GM19455 (cell line): ENCODE data around the gene GPR108.
"Not testable (repeated sequence)": the region's sequence is repeated elsewhere in the genome, so short reads cannot be mapped to it uniquely, and the experiment has no call there.

Experiments
- ATAC-seq: cut with Tn5 transposase; IDR thresholded peaks from one replicate; pipeline ENCODE4 v1.9.1; 2021; ENCODE audit not compliant: unreplicated experiment

GPR108 gene

GRCh38 chr19:6721138-6721474 lies 16.3 kb downstream of the GPR108 start:
- no peak for ATAC-seq

GRCh38 chr19:6720369-6721137 lies 16.8 kb downstream of the GPR108 start, which contains the start of gene C3:
C3 (minus strand) TSS chr19:6720650; CDS start chr19:6720589, 61 bp downstream.
- ATAC-seq, result no peak

- ATAC-seq, result no peak
Measured at GRCh38 chr19:6719992-6720368, 17.4 kb downstream of the GPR108 start.

GRCh38 chr19:6719540-6719861 lies 17.9 kb downstream of the GPR108 start:
- ATAC-seq, result no peak

- no peak for ATAC-seq
Measured at GRCh38 chr19:6718741-6719539, 18.4 kb downstream of the GPR108 start.

GRCh38 chr19:6718111-6718740 lies 19.2 kb downstream of the GPR108 start:
- ATAC-seq, result no peak

GRCh38 chr19:6717441-6717971 lies 19.9 kb downstream of the GPR108 start:
- ATAC-seq, result no peak

GRCh38 chr19:6717036-6717435 lies 20.3 kb downstream of the GPR108 start:
- ATAC-seq, result no peak

- no peak for ATAC-seq
Measured at GRCh38 chr19:6716610-6716970, 20.8 kb downstream of the GPR108 start.

GRCh38 chr19:6714749-6715555 lies 22.4 kb downstream of the GPR108 start:
- ATAC-seq, result no peak

GRCh38 chr19:6713773-6714692 lies 23.3 kb downstream of the GPR108 start:
- ATAC-seq, result no peak

GRCh38 chr19:6712692-6713670 lies 24.4 kb downstream of the GPR108 start:
- ATAC-seq, result no peak

- ATAC-seq, result no peak
Measured at GRCh38 chr19:6712231-6712630, 25.1 kb downstream of the GPR108 start.

GRCh38 chr19:6711605-6712004 lies 25.8 kb downstream of the GPR108 start:
- no peak for ATAC-seq

GRCh38 chr19:6711078-6711361 lies 26.4 kb downstream of the GPR108 start:
- no peak for ATAC-seq

GRCh38 chr19:6710273-6711077 lies 26.9 kb downstream of the GPR108 start:
- ATAC-seq, result no peak

- no peak for ATAC-seq
Measured at GRCh38 chr19:6709549-6709948, 27.8 kb downstream of the GPR108 start.

- not testable (repeated sequence) for ATAC-seq
Measured at GRCh38 chr19:6708913-6709312, 28.5 kb downstream of the GPR108 start.
